HG03108 (cell line): Measurements from ENCODE around the gene THOC6.

ENCODE experiments used
- ATAC-seq: cut with Tn5 transposase; IDR thresholded peaks from one replicate; pipeline ENCODE4 v1.9.1; 2021; ENCODE audit warnings: moderate library complexity; ENCODE audit not compliant: unreplicated experiment

Gene THOC6

GRCh38 chr16:3029491-3030221, 5.8 kb downstream of the THOC6 start:
- ATAC-seq = no peak

- no peak for ATAC-seq
Measured at GRCh38 chr16:3030222-3031212, 6.7 kb downstream of the THOC6 start.

GRCh38 chr16:3032624-3033023, 8.8 kb downstream of the THOC6 start:
- no peak for ATAC-seq

- ATAC-seq = no peak
Measured at GRCh38 chr16:3035289-3035971, 11.6 kb downstream of the THOC6 start.

- no peak for ATAC-seq
Measured at GRCh38 chr16:3035972-3036725, 12.3 kb downstream of the THOC6 start.

- no peak for ATAC-seq
Measured at GRCh38 chr16:3036726-3037315, 13.0 kb downstream of the THOC6 start, which contains the start of gene BICDL2. Gene BICDL2 (minus strand): TSS chr16:3036944. CDS start chr16:3035496, 1,448 bp downstream.

GRCh38 chr16:3038256-3038655, 14.4 kb downstream of the THOC6 start:
- no peak for ATAC-seq

GRCh38 chr16:3038896-3039295, 15.1 kb downstream of the THOC6 start:
- no peak for ATAC-seq

GRCh38 chr16:3042376-3042775, 18.5 kb downstream of the THOC6 start:
- ATAC-seq = no peak

GRCh38 chr16:3044708-3045107, 20.9 kb downstream of the THOC6 start:
- ATAC-seq = no peak

- ATAC-seq = no peak
Measured at GRCh38 chr16:3045758-3046640, 22.2 kb downstream of the THOC6 start, which contains the start of gene MMP25. Gene MMP25 (plus strand): TSS chr16:3046561. CDS start chr16:3046918, 357 bp downstream.

GRCh38 chr16:3046641-3047386, 23.0 kb downstream of the THOC6 start:
- no peak for ATAC-seq

GRCh38 chr16:3047387-3047720, 23.5 kb downstream of the THOC6 start:
- no peak for ATAC-seq

GRCh38 chr16:3049921-3050481, 26.2 kb downstream of the THOC6 start:
- ATAC-seq = no peak

GRCh38 chr16:3050487-3050886, 26.7 kb downstream of the THOC6 start:
- no peak for ATAC-seq

GRCh38 chr16:3051009-3051408, 27.2 kb downstream of the THOC6 start:
- ATAC-seq = no peak

GRCh38 chr16:3051494-3051893, 27.7 kb downstream of the THOC6 start:
- ATAC-seq = no peak
